NB4 (cell line): ENCODE data around the gene HDHD2.
A peak's percentile ranks its signal among the peaks of the same experiment; 100 is the strongest.

Source experiments
- DNase-seq: peaks from one replicate; pipeline ENCODE4 v3.0.0; 2010; ENCODE audit warnings: low read depth
- H3K4me3 ChIP-seq: one replicate; pipeline ENCODE4 v1.5.1; 2011; ENCODE audit warnings: mild to moderate bottlenecking, low read depth, low read length, moderate library complexity
- MYC ChIP-seq: IDR thresholded peaks from 2 replicates; pipeline ENCODE4 v1.6.1; 2011; ENCODE audit warnings: low read depth, low read length
- POLR2A ChIP-seq: IDR thresholded peaks from 2 replicates; pipeline ENCODE4 v1.6.1; 2011; ENCODE audit warnings: mild to moderate bottlenecking; ENCODE audit not compliant: insufficient read length; ENCODE audit errors: extremely low read depth
- TF ChIP-seq, protein P1 (sequence below): IDR thresholded peaks from 2 replicates; pipeline ENCODE4 v1.6.1; 2011; ENCODE audit warnings: low read depth, low read length
- TF ChIP-seq, protein P2 (sequence below): IDR thresholded peaks from one replicate; pipeline ENCODE4 v1.5.1; 2012; ENCODE audit warnings: low read depth, low read length

HDHD2 gene

DNA sequence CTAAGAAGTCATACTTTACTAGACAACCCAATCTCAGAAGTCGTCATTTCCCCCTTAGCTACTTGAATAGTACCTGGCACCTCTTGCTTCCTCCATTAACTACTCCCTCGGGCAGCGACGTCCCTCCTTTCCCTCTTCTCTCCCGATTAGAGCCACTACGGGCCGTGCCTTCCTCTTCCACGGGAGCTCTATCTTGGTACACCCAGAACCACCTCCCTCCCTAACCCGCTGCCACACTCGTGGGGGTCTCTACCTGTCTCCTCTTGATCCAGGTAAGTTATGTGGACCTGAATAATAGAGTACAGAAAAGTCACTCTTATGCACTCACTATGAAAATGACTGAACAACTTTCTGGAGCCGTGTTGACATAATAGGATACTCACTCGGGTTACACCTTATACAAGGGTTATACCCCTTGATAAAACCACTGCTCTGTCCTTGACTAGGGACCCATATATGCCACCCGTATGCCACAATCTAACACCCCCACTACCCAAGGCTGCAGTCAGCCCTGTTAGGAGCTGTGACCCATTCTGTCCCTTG, 595 bp upstream of the HDHD2 start:
- no peak for DNase-seq
- TF ChIP-seq MYC, result no peak
- TF ChIP-seq, protein P1, sequence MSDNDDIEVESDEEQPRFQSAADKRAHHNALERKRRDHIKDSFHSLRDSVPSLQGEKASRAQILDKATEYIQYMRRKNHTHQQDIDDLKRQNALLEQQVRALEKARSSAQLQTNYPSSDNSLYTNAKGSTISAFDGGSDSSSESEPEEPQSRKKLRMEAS, result no peak
- peak overlapping the region; percentile 93 for H3K4me3 ChIP-seq

DNA sequence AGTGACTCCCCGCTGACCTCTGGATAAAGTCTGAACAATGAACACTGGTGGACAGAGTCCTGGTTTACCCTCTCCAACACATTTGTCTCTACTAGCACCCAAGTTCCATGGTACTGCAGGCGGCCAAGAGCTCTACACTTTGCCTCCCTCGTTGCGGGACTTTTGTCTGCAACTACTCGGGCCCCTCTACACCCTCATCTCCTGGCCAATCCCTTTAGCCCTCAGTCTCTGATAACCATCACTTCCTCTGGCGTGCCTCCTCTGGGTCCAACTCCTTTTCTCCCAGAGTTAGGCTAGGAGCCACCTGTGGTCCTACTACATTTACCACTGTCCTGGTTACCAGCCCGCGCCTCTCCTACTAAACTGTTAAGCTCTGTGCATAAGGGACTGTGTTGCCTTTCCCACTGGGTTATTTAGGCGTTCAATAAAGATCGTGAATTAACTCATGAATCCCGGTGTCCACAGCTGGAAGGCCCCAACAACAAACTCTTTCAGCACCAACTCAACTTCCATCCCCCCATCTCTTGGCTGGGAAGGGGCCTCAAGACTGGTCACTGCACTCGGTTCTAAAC, 757 bp downstream of the HDHD2 start:
- peak; percentile 45 for DNase-seq
- TF ChIP-seq POLR2A (no peak), MYC (no peak)
- TF ChIP-seq, protein P2, sequence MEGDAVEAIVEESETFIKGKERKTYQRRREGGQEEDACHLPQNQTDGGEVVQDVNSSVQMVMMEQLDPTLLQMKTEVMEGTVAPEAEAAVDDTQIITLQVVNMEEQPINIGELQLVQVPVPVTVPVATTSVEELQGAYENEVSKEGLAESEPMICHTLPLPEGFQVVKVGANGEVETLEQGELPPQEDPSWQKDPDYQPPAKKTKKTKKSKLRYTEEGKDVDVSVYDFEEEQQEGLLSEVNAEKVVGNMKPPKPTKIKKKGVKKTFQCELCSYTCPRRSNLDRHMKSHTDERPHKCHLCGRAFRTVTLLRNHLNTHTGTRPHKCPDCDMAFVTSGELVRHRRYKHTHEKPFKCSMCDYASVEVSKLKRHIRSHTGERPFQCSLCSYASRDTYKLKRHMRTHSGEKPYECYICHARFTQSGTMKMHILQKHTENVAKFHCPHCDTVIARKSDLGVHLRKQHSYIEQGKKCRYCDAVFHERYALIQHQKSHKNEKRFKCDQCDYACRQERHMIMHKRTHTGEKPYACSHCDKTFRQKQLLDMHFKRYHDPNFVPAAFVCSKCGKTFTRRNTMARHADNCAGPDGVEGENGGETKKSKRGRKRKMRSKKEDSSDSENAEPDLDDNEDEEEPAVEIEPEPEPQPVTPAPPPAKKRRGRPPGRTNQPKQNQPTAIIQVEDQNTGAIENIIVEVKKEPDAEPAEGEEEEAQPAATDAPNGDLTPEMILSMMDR, result no peak
- TF ChIP-seq, protein P1, result no peak
- H3K4me3 ChIP-seq, result peak overlapping the region; percentile 93

DNA sequence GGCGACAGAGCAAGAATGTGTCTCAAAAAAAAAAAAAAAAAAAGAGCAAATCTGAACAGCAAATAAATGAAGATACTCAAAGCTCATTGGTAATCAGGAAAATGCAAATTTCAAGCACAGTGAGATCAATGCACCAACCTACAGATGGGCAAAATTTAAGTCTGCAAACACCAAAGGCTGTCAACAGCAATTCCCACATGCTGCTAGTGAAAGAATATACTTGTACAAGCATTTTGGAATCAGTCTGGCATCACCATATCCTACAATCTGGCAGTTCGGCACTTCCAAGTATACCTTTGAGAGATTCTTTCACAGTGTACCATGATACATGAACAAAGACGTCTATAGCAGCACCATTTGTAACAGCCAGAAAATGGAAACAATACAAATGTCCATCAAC, 4.1 kb downstream of the HDHD2 start:
- H3K4me3 ChIP-seq, result no peak overlapping the region
- TF ChIP-seq, protein P2, result no peak
- TF ChIP-seq MYC (no peak), POLR2A (no peak)
- TF ChIP-seq, protein P1, result no peak
- no peak for DNase-seq

DNA sequence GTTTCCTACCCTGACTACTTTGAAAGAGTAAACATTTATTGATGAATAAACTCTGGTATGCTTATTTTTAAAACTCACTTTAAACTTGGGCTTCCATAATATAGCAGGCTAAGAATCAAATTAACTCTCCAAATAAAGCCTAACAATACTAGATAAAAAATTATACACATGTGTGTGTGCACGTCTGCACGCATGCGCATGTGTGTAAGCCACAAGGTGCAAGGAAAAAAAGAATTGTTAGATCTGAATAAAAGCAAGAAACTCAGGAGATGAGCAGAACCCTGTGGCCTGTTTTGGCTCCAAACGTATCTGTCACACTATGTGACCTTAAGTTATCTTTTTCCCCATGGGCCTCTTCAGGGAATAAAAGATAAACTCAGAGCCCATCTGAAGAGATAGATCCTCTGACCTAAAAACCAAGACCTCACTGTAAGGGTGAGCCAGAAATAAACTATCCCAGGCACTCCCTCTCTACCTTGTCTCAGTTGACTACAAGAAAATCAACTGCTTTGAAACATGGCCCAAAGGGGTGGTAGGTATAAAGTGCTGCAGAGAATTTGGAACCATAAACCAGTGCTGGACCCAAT, 6.3 kb downstream of the HDHD2 start:
- no peak for DNase-seq
- TF ChIP-seq, protein P1, result no peak
- no peak for TF ChIP-seq MYC
- TF ChIP-seq, protein P2, result no peak
- H3K4me3 ChIP-seq, result no peak overlapping the region

DNA sequence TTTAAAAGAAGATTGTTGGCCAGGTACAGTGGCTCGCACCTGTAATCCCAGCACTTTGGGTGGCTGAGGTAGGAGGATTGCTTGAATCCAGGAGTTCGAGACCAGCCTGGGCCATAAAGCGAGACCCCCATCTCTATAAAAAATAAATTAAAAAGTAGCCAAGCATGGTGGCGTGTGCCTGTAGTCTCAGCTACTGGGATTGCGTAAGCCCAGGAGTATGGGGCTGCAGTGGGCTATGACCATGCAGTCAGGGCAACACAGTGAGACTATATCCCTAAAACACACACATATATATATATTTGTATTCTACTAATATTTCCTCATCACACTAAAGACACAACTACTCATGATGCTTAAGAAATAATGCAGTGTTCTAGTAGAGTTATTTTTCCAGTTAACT, 7.1 kb downstream of the HDHD2 start:
- DNase-seq, result no peak
- TF ChIP-seq, protein P1, result no peak
- TF ChIP-seq MYC (no peak), POLR2A (no peak)
- TF ChIP-seq, protein P2, result no peak
- no peak overlapping the region for H3K4me3 ChIP-seq

DNA sequence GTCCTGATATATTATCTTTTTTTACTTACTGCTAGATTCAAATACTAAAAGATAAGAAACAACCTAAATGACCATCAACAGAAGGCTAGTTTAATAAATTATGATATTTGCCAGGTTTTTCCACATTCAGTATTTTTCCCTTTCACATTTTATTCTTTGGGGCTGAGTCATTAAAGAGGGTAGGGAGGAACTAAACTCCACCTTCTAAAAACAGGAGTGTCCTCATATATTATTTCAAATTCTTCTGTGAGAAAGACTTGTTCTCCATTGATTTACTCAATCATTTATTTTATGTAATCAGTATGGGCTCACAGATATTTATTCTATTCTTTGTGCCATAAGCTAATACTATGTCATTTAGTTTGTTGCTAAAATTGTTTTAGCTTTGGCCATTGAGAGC, 9.0 kb downstream of the HDHD2 start:
- H3K4me3 ChIP-seq, result no peak overlapping the region
- no peak for DNase-seq
- no peak for TF ChIP-seq POLR2A
- TF ChIP-seq, protein P2, result no peak
- TF ChIP-seq, protein P1, result no peak
- no peak for TF ChIP-seq MYC
